ENCODE data around the gene MDFI.

- TF ChIP-seq SMAD3 (CRISPR knock-in tag; IDR thresholded peaks at IDR 0.05; ENCODE audit: borderline replicate concordance) (no peak), SP1 (CRISPR knock-in tag; conservative IDR thresholded peaks at IDR 0.05) (no peak), CTCF (IDR thresholded peaks at IDR 0.05) (no peak), MAX (CRISPR knock-in tag; IDR thresholded peaks at IDR 0.05) (no peak)
Measured at GRCh38 chr6:41651246-41651961, 13.1 kb downstream of the MDFI start.
